Endometrial microvascular endothelial cells (primary cell): ENCODE measurements around the gene C12orf42. TPM values are rescaled to one million over a fixed set of nuclear protein-coding genes. Genes with fewer than 3 reads are reported as not detected.
"Not testable (repeated sequence)": the region's sequence is repeated elsewhere in the genome, so short reads cannot be mapped to it uniquely, and the experiment has no call there.

Source experiments
- in situ Hi-C: cut with HindIII; loops from 2 replicates; pipeline ENCODE4 v1.10.0; 2017; ENCODE audit warnings: low sequenced_read_pairs, low pct_unique_long_range_greater_than_20kb; ENCODE audit errors: inconsistent ontology term
- total RNA-seq: library from RNA; depleted of rRNA; stranded (reverse); fragments of >200 nt; gene quantifications from one replicate; pipeline ENCODE4 v1.2.3, GENCODE V29; 2015; ENCODE audit errors: inconsistent ontology term

C12orf42 gene
- total RNA-seq, 1 donor from 2014 or later: not detected

DNA sequence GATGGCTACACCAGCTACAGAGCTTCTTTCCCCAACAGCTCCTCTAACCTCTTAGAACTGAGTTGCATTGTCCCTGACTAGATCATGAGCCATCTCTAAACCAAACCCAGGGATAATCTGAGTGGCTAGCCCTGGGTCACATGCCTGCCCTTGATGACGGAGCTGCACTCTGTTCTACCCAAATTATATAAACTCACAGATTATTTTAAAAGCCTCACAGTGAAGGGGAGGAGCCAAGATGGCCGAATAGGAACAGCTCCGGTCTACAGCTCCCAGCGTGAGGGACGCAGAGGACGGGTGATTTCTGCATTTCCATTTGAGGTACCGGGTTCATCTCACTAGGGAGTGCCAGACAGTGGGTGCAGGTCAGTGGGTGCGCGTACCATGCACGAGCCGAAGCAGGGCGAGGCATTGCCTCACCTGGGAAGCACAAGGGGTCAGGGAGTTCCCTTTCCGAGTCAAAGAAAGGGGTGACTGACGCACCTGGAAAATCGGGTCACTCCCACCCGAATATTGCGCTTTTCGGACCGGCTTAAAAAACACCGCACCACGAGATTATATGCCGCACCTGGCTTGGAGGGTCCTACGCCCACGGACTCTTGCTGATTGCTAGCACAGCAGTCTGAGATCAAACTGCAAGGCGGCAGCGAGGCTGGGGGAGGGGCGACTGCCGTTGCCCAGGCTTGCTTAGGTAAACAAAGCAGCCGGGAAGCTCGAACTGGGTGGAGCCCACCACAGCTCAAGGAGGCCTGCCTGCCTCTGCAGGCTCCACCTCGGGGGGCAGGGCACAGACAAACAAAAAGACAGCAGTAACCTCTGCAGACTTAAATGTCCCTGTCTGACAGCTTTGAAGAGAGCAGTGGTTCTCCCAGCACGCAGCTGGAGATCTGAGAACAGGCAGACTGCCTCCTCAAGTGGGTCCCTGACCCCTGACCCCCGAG, 61.3 kb downstream of the C12orf42 start:
- in situ Hi-C loops: not testable (repeated sequence)

DNA sequence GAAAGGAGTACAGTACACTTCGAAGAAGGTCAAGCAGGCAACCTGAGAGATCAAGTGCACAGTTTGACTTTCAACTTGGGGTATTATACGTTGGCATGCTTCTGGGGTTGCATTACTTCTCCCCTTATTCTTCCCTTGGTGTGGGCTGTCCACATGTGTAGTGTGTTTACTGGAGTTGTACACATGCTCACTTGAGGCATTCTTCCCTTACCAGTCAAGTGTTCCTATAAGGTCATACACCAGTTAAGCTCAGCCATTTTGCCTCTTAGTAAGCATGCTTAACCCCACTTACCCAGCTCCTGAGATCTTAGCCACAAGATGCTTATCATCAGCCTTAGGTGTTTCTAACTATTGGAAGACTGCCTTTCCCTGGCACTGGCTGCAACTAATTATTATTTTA, 63.8 kb downstream of the C12orf42 start:
- in situ Hi-C loops: no loop called here

DNA sequence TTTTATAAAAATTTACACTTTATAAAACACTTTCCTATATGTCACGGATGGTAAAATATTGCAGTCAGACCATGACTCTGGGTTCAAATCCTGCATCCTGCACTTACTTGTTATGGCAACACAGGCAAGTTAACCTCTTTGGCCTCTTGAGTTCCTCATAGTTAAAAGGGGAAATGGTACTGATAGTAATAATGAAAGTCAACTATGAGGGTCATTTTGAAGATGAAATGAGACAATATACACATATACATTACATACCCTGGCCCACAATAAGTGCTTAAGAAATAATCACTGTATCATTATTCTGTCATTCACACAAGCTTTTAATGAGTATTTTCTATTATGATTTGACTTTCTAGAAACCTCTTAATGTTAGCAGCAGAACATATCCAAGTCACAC, 64.4 kb downstream of the C12orf42 start:
- in situ Hi-C loops: no loop called here

DNA sequence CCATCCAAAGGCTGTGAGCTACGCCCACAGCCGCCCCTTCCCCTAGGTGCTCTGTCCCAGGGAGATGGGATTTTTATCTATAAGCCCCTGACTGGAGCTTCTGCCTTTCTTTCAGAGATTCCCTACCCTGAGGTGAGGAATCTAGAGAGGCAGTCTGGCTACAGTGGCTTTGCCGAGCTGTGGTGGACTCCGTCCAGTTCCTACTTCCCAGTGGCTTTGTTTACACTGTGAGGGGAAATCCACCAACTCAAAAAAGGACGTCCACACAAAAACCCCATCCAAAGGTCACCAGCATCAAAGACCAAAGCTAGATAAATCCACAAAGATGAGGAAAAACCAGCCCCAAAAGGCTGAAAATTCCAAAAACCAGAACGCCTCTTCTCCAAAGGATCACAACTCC, 70.1 kb downstream of the C12orf42 start:
- in situ Hi-C loops: not testable (repeated sequence)

DNA sequence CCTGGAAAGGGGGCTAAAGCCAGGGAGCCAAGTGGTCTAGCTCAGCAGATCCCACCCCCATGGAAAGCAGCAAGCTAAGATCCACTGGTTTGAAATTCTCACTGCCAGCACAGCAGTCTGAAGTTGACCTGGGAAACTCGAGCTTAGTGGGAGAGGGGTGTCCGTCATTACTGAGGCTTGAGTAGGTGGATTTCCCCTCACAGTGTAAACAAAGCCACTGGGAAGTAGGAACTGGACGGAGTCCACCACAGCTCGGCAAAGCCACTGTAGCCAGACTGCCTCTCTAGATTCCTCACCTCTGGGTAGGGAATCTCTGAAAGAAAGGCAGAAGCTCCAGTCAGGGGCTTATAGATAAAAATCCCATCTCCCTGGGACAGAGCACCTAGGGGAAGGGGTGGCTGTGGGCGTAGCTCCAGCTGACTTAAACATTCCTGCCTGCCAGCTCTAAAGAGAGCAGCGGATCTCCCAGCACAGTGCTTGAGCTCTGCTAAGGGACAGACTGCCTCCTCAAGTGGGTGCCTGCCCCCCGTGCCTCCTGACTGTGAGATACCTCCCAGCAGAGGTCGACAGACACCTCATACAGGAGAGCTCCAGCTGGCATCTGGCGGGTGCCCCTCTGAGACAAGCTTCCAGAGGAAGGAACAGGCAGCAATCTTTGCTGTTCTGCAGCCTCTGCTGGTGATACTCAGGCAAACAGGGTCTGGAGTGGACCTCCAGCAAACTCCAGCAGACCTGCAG, 70.8 kb downstream of the C12orf42 start:
- in situ Hi-C loops: not testable (repeated sequence)

DNA sequence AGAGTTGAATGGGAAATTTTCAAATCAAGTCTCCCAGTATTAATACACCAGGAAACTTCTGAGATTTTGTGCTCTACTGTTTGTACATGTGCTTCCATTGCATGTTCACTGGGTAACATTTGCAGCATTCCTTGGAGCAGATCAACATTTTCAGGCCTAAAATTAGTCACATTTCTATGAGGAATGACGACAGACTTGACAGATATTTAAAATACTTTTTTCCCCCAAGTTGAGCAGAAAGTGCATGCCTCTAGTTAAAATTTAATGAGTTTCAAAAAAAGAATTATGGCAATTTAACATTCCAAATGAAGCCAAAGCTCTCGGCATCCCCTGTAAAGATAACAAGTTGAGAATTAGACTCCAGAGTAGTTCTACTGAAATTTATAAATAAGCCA, 72.3 kb downstream of the C12orf42 start:
- in situ Hi-C loops: no loop called here

DNA sequence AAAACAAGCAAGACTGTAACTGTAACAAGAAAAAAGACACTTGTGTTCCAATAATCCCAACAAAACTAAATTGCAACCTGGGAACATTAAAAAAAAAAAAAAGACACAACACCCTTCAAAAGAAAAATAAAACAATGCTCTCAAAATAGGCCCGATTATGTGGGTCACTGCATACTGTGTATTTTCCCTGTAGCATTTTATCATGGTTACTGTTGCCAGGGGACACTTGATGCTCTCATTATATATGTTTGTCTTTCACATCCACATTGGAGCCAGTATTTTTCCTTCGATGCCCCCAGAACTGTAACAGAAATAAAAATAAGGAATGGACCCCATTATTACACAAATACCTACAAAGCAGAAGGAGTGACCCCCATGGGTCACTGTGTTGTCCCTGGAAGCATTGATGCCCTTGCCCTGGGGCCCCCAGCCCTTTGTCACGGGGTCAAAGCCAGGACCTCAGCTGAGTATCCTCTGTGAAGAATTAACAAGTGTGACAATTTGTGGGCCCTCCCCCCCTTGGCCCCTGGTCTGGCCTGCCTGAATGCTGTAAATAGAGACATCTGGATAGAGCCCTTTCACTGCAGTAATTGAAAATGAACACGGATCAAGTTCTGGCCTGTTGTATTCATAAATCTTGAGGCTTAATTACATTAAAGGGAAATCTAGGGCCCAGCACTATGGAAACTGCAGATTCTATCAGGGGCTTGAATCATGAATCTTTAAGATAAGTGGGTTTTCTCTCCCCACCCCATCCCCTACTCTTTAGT, 72.8 kb downstream of the C12orf42 start:
- in situ Hi-C loops: no loop called here

DNA sequence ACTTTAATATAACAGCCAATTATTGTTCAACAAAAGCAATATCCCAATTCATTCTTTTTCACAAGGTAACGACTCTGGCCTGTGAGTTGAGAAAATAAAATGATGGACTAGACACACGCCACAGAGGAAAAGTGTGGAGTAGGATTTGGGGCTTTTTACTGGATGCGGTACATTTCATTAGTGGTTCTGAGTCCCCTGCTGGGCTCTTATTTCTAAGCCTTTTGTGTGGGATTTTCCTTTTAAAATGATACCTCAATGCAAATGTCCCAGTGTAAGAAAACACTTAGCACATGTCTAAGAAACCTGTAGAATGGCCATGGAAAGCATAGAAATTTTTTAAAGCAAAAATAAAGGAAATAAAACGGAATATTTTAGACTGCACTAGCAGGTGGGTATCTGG, 73.4 kb downstream of the C12orf42 start:
- in situ Hi-C loops: no loop called here

DNA sequence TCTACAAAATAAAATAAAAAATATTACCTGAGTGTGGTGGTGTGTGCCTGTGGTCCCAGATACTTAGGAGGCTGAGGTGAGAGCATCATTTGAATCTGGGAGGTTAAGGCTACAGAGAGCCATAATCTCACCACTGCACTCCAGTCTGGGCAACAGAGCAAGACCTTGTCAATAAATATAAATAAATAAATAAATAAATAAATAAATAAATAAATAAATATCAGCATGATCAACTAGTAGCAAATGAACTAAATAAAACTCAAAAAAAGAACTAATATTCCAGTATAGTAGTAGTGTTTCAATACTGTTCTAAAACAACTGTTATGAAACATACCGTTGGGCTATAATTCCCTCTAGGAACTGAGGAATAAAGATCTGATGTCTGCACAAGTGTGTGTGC, 74.4 kb downstream of the C12orf42 start:
- in situ Hi-C loops: no loop called here

DNA sequence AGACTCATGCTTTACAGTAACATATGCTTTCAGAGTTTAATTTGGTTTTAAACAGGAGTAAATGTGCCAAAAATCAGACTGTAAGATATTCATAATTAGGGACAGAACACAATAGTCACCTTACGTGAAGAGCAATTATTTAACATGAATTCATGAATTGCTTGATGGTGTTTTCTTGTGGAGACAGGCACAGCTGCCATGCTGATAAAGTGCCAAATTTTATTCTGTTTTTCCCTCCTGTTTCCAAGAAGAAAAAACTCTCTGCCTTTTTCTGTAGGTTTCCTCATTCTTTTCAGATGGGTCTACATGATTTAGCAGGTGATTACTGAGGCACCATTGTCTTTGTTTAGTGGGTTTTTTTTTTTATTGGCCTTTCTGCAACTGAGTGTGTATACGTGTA, 80.1 kb downstream of the C12orf42 start:
- in situ Hi-C loops: no loop called here

DNA sequence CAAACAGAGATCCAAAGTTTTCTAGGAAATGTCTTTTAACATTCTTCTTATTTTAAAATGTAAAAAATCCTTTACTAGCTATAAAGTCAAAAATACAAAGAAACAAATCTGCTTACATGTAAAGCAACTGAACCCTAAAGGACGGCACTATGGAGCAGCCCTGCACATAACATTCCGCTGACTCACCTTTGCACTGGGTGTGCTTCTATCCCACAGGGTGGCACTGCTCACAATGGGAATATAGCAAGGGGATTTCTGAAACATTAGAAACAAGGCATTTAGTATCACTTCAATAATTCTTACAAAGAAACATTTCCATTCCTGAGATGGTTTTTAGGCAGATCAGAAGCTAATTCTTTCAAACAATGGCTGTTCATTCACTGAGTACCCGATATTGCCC, 94.3 kb downstream of the C12orf42 start:
- in situ Hi-C loops: no loop called here

DNA sequence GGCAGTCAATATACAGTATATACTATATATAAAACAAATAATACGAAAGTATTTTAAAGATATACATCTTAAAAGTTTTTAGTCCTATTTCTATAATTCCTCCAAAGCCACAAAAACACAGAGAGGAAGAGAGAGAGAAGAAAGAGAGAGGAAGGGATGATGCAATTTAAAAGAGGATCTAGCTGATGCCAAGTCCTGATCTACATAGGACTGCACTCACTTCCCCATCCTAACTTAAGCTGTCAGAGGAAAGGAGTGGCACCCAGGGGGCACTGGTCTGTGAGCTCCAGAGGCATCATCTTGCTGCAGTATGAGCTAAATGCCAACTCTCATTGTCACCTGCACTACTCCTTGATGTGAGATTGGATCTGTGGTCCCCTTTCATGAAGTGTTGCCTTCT, 95.8 kb downstream of the C12orf42 start:
- in situ Hi-C loops: no loop called here

DNA sequence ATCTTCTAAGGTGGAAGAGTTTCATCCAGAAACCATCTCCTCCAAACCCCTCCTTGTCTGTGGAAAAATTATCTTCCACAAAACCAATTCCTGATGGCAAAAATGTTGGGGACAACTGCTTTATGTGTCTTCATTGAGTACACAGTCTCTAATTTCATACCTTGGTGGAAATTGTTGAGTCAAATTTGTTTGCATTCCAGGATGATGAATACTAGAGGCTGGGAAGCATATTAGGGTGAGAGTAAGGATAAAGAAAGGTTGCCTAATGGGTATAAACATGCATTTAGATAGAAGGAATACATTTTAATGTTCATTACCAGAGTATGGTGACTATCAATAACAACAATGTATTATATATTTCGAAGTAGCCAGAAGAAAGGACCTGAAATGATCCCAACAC, 98.2 kb downstream of the C12orf42 start:
- in situ Hi-C loops: no loop called here

DNA sequence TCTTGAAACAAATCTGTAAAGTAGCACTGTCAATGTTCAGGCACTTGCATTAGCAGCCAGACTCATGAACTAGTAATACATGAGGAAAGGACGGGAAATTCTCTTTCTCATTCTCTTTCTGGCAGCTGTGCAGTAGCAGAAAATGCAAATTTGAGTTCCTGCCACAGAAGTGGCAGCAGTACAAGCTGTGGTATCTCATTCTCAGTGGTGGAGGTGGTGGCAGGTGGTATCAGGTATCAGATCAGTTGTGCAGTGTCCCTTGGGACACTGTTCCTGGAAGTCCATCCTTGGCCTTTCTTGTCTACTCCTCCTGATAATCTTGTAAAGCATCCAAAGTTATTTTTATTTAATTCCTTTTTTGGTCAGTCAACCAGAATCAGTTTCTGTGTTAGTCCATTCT, 103.0 kb downstream of the C12orf42 start:
- in situ Hi-C loops: no loop called here

DNA sequence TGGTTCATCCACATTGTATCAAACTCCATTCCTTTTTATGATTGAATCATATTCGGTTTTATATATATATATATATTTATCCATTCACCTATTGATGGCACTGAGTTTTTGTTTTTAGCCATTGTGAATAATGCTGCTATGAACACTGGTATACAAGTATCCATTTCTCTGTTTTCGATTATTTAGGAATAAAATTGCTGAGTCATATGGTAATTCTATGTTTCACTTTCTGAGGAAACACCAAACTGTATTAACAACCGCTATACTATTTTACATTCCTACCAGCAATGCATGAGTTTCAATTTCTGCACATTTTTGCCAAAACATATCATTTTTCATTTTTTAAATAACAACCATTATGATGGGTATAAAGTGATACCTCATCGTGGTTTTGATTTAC, 104.7 kb downstream of the C12orf42 start:
- in situ Hi-C loops: no loop called here

DNA sequence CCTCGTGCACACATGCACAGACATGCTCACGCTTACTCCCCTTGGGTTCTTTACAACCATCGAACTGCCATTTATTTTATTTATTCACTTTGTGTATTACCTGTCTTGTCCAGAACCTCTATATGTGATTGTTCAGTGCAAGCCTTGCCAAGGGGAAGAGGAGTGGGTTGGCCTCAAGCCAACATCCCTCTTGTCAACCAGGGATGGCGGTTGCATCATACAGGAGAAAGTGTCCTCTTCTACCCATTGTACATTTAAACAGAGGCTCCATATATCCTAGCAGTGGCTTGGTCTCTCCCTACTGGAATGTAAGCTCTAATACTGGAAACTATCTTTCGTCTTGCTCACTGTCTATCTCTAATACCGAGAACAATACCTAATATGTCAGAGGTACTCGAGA, 108.4 kb downstream of the C12orf42 start:
- in situ Hi-C loops: no loop called here

DNA sequence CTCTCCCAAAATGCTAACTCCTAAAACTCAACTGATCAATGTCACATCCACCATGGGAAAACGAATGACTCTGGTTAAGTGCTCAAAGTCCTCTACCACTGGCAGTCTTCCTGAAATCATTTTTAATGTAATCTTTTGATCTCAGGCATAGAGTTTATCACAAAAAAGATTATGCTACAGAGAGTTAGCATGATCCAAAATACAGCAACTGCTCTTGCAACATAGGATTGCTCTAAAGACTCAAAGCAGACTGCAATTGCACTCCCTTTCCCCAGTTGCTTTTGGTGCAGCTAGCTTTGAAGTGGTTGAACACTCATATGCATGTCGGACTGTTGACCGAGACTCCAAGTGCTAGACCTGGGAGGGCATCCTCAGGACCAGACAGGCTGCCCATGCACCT, 109.3 kb downstream of the C12orf42 start:
- in situ Hi-C loops: no loop called here

DNA sequence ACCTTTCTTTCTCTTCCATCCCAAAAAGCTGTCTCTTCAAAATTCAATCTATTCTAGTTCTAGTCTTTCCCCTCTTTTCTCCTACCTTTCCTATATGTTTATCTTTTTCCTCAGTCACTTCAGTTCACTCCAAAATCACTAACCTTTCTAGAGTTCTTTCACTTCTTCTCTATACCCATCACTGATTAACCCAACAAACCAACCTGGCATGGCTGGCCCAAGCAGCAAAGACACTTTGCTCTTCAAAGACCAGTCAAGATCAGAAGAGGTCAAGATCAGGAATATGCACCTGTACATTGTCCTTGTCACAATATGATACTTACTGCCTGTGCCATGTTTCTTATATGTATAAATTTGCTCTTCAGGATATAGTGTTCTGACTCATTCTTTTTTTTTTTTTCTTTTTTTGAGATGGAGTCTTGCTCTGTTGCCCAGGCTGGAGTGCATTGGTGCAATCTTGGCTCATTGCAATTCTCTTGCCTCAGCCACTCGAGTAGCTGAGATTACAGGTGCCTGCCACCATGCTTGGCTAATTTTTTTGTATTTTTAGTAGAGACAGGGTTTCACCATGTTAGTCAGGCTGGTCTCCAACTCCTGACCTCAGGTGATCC, 112.9 kb downstream of the C12orf42 start:
- in situ Hi-C loops: no loop called here

DNA sequence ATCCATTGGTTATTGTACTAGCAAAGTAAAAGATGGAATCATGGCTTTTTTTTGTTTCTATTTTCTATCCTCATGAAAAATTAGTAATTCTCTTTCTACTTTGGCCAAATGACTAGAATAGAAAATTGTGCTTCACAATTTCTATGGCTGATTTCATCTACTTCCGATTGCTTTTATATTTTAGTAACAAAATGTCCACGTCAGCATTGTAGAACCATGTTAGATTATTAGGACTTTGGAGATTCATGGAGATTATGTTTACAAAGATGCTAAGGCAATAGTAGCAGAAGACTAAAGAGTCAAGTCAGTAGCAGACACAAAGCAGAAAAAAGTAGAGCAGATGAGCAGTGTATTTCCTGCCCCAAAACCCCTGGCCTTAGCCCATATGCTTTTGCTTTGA, 113.6 kb downstream of the C12orf42 start:
- in situ Hi-C loops: no loop called here
